HG03432 (cell line): Measurements from ENCODE around the gene ATAD3B.
"Not testable (repeated sequence)": the region's sequence is repeated elsewhere in the genome, so short reads cannot be mapped to it uniquely, and the experiment has no call there.

Experiments used
- ATAC-seq: cut with Tn5 transposase; IDR thresholded peaks from one replicate; pipeline ENCODE4 v1.9.1; 2021; ENCODE audit warnings: mild to moderate bottlenecking, moderate library complexity; ENCODE audit not compliant: unreplicated experiment

Gene ATAD3B

DNA sequence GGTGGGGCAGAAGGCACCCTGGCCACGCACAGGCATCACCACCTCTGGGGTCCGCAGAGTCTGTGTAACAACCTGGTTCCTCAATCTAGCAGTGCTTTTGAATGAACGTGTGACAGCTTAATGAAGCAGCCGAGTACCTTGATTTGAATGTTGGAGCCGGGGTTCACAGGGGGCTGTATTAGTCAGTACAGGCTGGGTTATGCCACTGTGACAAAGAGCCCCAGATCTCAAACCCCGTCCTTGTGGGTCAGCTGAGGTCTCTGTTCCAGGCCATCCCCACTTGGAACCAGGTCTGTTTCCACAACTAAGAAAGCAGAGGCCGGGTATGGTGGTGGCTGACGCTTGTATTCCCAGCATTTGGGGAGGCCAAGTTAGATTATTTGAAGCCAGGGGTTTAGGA, 58.4 kb downstream of the ATAD3B start:
- no peak for ATAC-seq

DNA sequence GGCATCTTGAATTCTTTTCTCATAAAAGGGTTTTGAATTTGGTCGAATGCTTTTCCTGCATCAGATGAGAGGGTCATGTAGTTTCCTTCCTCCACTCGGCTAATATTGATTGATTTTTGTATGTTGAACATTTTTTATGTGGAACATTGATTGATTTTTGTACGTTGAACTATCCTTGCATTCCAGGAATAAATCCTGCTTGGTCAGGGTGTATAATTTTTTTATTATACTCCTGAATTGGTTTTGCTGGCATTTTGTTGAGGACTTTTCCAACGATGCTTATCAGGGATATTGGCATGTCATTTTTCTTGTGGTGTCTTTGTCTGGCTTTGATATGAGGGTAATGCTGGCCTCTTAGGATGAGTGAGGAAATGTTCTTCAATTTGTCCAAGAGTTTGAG, 60.4 kb downstream of the ATAD3B start:
- ATAC-seq = no peak

DNA sequence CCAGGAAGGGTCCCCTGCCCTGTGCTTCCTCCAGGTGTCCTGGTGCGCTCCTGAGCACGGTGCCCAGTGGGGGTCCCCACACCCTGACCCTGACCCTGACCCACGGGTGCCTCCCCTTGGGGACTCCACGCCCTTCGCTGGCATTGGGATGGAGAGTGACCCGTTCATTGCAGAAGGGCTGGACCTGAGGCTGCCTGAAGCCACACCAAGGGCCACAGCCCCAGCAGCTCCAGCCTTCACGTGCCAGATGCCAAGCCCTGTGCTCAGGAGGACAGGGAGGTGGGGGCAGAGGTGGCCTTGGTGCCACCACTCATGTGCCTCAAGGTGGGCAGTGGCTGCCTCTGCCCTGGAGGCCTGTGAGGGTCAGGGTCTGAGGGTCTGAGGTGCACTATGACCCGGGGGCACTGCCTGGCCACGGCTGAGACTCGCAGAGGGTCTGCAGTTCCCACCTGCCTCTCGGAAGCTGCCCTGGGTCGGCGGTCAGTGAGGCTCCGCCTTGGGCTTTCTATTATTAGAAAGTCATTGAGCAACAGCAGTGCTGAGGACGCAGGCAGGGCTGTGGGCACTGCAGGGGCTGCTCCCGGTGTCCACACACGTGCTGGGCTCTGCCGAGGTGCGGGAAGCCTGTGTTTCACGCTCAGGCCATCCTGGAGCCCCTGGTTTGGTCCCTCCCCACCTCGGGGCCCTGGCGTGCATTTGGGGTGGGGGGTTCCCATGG, 61.8 kb downstream of the ATAD3B start:
- not testable (repeated sequence) for ATAC-seq

DNA sequence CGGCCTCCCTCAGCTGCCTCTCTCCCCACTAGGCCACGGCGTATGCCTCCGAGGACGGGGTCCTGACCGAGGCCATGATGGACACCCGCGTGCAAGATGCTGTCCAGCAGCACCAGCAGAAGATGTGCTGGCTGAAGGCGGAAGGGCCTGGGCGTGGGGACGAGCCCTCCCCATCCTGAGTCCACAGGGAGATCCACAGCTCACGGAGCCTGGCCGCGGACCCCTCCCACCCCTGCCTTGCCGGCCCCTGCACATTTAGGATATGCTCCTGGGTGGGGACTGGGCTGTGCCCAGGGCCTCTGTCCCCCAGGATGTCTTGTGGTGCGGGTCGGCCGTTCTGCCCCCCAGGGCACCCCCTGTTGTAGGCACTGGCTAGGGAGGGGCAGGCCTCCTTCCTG, 62.3 kb downstream of the ATAD3B start:
- ATAC-seq = not testable (repeated sequence)

DNA sequence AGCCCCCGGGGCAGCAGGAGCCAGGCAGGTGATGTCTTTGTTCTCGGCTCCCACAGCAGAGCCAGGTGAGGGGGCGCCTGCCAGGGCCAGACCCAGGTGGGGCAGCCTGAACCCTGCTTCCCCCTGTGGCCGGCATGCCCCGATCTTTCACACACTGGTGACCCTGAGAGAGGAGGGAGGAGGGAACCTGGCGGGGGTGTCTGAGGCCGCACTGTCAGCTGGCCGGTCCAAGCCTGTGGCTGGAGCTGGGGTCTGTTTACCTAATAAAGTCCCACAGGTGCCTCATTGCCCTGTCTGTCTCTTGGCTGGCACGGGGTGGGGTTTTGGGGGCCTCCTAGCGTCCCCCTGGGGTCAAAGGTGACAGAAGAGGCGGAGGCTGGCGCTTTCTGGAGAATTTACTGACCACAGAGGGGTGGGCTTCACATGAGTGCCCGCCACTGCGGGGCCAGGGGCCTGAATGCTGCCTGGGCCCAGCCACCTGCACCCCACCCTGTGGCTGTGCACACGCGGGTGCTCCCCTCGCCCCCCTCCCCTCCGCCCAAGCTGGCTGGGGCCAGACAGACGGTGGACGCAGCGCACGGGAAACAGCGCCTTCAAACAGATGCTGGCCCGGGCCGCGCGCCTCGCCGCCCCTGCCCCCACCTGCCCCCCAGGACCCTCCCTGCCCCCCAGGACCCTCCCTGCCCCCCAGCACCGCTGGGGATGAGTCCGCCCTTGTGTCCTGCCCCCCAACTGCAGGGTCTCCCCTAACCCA, 63.0 kb downstream of the ATAD3B start:
- ATAC-seq = no peak

DNA sequence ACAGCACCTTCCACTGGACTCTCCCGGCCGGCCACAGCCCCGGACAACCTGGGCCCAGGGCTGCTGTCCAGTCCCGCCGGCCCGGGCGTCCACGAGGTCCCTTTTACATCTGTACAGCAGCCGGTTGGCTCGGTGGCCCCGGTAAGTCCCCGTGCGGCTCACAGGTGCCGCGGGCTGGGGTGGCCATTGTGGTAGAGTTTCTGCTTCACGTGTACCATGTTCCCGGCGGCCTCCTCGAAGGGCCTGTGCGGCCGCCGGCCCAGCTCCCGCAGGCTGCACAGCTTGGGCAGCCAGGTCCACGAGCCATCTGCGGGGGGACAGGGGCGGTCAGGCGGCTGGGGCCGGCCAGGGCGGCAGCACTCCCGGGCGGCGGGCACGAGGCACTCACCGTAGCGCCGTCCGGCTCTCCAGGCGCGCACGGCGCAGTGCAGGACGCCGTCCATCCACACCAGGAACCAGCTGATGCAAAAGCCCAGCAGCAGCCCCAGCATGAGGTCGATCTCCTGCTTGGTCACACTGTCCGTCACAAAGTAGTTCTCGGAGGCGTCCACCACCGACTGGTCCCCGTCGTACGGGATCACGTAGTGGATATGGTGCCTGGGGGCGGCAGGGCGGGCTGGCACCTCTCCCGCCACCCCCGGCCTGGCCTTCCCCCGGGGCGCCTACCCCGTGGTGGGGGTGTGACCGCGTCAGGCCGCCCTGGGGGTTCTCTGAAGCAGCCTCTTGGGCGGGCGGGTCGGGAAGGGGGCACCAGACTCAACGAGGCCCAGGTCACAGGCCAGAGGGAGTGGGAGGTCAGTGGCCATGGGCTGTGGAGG, 63.8 kb downstream of the ATAD3B start:
- ATAC-seq = no peak

DNA sequence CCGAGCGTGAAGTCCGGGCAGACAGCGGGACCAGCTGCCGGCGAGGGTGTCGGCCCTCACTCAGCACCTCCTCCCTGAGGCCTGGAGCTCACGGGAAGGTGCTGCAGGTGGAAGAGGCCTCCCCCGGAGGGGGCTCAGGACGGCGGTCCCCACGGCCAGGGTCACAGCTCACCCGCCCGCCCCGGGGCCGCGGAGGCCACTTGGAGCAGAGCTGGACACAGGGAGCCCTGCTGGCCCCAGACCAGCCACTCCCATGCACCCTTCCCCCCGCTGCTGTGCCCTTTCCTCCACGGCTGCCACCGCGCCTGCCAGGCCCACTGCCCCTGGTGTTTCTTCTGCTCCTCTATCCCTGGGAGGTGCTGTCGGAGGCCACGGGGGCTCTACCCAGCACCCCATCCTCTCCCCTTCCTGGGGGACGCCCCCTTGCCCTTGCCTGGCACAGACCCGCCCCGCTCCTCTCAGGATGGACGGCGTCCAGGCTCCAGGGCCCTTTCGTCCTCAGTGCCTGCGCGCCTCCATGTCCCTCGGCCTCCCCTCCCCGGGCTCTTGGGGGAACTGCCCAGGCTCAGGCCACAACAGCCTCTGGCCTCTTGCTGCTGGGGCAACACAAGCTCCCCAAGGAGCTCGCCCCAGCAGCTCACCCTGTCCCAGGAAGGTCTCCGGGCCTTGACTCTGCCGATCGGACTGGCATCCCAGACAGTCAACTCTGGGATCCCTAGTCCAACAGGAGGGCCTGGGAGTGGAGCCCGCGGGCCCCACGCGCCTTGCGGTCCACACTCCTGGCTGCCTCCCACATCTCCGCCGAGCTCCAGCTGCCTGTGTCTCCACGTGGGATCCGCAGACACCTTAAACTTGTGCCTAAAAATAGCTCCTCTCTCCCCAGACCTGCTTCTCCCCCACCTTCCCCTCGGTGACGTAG, 64.7 kb downstream of the ATAD3B start:
- ATAC-seq = no peak

DNA sequence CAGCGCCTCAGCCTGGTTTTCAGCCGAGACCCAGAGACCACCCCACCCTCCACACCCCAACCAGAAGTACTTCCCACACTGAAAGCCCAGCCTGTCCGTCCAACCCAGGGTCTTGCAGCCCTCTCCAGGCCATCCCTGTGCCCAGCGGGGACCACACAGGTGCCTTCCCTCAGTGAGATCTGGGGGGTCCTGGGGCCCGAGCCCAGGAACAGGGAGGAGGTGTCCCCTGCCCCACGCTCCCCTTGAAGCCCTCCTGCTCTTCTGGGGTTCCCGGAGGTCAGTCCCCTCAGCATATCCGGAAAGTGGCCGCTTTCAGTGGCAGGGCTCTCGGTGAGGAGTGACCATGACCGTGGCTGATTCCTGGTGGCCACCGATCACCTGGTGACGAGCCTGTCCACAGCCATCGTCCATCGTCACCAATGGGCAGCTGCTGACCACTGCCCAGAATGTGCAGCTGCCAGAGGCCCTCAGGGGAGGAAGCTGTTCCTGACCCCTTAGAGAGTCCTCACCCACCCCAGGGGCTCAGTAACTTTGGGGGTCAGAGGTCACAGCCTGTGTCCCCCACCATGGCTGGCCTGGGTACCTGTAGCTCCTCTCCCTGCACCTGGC, 65.5 kb downstream of the ATAD3B start:
- ATAC-seq = no peak

DNA sequence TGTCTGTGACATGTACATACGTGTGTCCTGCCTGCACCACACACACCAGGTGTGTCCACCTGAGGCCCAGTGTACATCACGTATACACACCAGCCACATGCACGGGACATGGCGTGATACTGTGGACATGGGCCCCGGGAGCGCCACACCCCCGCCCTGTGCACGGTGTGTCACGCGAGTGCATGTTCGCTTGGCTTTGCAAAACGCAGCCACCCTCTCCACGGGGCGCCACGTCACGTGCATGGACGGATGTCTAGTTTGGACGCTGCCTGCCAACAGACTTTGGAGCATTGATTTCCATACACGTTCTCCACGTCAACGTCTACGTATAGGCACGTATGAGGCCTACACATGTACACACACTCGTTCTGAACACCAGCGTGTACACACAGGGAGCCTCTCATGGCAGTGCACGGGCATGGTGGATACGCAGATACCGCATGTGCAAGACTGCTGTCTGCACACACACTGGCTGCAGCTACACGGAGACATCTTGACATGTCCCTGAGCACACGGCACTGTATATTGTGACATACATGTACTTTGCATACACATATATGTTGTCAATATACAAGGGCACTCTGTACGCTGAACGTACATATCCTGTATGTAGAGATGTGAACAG, 66.2 kb downstream of the ATAD3B start:
- ATAC-seq = no peak

DNA sequence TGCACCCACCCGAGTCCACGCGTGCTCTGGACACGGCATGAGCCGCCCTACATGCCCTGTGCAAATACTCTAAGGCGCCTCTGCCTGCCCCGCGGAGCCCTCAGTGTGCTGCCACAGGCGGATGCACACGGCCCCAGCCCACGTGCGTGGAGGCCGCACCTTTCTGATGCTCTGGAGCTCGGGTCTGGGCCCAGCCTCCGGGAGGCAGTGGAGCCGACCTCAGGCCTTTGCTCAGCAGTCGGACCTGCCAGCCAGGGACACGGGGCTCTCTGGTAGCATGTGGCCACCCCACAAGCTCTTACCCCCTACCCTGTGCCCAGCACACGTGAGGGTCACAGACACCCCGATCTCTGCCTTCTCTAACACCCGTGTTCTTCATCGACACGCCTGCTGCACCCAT, 66.8 kb downstream of the ATAD3B start:
- no peak for ATAC-seq

DNA sequence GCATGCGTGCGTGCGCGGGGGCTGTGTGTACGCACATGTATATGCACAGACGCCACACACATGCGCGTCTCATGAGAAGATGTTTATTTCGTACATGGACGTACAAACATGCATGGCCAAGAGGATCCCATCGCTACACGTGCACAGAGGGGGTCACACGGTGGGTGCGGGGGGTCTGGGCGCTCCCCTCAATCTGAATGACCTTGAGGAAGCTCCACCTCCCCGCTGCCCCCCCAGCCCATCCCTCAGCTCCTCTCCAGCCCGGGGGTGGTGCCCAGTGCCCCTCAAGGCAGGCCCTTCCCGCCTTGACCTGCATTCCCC, 67.4 kb downstream of the ATAD3B start:
- ATAC-seq = no peak

DNA sequence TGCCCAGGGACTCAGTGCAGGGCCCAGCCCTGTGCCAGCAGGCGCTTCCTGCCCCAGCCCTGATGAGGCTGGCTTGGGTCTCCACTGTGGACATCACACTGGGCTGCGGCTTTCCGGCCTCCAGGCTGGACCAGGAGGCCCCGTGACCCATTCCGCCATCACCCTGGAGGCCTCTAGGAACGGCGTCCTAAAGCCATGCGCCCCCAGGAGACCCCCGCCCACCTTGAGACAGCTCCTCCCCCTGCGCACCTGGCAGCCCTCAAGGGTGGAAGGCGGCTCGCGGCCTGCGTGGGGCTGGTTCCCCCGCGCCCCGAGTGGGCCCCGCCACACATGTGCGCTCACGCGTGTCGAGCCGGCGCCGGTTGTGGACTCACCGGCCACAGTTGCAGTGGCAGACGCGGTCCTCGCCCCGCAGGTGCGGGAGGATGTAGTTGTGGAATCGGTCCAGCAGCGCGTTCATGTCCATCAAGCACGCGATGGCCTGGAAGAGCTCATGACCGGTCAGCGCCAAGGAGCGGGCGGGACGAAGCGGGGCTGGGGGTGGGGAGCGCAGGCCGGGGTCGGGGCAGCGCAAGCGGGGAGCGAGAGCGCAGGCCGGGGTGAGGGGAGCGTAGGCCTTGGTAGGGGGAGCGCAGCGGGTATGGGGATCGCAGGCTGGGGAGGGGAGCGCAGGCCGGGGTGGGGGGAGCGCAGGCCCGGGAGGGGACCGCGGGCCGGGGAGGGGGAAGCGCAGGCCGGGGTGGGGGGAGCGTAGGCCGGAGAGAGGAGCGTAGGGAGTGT, 67.9 kb downstream of the ATAD3B start:
- no peak for ATAC-seq

DNA sequence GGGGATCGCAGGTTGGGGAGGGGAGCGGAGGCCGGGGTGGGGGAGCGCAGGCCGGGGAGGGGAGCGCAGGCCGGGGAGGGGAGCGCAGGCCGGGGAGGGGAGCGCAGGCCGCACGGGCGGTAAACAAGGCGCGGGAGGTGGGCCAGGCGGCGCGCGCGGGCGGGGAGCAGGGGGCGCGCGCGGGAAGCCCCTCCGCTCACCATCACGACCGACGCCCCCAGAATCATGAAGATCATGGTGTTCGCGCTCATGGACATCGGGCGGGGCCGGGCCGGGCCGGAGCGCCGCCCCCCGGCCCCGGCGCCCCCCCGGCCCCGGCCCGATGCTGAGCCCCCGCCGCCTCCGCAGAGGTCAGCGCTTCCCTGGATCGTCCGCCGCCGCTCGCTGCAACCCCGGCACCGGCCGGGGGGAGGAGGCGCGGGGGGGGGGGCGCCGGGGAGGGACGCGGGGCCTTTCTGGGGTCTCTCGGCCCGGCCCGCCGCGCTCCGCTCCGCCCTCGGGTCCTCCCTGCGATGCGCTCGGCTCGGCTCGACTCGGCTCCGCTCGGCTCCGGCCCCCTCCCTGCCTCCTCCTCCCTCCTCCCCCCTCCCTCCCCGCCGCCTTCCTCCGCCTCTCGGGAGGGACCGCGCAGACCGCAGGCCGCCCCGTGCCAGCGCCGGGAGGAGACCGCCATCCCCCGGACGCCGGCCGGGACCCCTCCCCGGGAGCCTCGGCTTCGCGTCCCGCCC, 68.7 kb downstream of the ATAD3B start, which contains the start of gene TMEM240:
Gene TMEM240 (minus strand): TSS at position 535 of the 728 bp plus-strand sequence. CDS start 278 bp downstream, at position 257.
- no peak for ATAC-seq

DNA sequence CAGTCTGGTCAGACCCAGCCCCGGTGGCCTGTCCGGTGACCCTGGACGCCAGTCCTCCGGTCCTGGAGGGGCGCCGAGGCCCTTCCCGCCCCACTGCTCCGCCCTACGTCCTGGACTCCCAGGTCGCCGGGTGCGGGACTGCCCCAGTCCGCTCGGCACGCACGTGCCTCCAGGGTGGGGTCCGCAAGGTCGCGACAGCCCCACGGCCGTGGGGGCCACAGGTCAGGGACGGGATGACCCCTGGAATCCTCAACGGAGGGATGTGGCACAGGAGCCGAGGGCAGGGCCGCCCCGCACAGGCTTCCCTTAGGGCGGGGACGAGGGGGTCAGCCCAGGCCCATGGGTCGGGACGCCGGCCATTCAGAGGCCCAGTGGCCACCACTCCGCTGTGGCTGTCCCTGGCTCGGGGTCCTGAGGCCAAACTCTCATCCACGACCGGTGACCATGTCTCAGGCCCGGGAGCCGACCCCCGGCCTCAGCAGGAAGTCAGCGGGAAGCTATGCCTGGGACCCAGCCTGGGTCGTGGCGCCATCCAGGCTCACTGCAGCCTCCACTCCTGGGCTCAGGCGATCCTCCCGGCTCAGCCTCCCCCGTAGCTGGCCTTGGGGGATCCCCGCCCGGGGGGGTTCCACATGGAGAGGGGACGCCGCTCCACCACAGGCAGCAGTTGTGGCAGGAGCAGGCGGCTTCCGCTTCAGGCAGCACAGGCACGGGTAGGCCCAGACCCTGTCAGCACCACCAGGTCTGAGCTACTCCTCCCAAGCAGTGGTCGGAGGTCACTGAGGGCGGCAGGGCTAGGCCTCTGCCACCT, 69.5 kb downstream of the ATAD3B start:
- no peak for ATAC-seq

DNA sequence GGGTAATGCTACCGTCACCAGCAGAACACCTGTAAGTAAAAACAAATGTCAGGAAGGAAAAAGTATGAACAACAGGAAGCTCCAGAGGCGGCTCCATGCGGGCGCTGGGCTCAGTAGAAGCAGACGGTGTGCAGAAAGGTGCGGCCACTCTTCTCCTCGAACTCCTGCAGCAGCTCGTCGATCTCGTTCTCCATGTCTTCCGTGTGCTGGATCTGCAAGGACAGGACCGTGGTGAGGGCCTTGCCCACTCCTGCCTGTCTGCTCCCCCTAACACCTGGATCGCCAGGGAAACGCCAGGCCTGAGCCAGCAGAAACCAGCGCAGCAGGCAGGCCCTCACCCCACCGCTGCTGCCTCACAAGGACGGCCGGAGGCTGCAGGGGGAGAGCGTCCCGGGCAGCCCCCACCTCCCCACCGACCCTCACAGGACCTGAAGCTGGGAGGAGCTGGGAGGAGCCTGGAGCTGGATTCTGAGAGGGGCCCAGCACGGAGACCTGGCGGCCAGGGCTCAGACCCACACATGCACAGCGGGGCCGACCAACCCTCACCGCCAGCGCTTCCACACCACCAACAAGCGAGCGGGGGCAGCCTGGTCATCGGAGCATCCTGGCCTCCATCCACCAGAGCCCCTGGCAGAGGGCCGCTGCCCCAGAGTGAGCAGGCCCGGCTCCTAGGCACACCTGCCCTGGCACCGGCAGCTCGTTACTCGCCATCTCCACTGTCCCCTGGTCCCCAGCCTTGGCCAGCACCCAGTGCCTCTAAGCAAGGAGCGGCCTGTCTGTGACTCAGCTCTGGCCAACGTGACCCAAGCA, 70.6 kb downstream of the ATAD3B start:
- no peak for ATAC-seq
